Peyer's patch (tissue), 4 donors: ENCODE results near the gene OOSP1.

ENCODE experiments used
- CTCF ChIP-seq, 6 experiments: fragments of 450-650 bp in 4 of 6; fragments of 200-600 bp in 2 of 6; sonication (generic) in 1 of 6; IDR thresholded peaks; one replicate each; pipeline ENCODE4 v1.5.1; 2017 to 2019; ENCODE audit warnings: antibody characterized with exemption in 6 of 6, mild to moderate bottlenecking in 3 of 6, moderate library complexity in 1 of 6
- POLR2A ChIP-seq, 2 donors: fragments of 450-650 bp; IDR thresholded peaks; one replicate each; pipeline ENCODE4 v1.5.1; 2017; ENCODE audit warnings: antibody characterized with exemption in 2 of 2, mild to moderate bottlenecking in 2 of 2, moderate library complexity in 2 of 2

GRCh38 chr11:60003729-60004128 lies 65.5 kb downstream of the OOSP1 start:
- no peak for TF ChIP-seq CTCF (IDR thresholded peaks at IDR 0.05)
- TF ChIP-seq POLR2A (IDR thresholded peaks at IDR 0.05): no peak
